ENCODE measurements around the gene GRIK4.

- TF ChIP-seq CTCF (IDR thresholded peaks at IDR 0.05), result no peak
- no peak for TF ChIP-seq POLR2A (IDR thresholded peaks at IDR 0.05)
These were observed 86.0 kb downstream of the GRIK4 start for GRCh38 chr11:120597250-120598215.
